ENCODE results near the gene SH3BP4. TPM values are rescaled to one million over a fixed set of nuclear protein-coding genes. Genes with fewer than 3 reads are reported as not detected.
A peak's percentile ranks its signal among the peaks of the same experiment; 100 is the strongest.

The SH3BP4 gene
- total and polyA plus RNA-seq, 2 of the 8 experiments (the other 6 are each of a cell fraction or from before 2014, with no cell fraction given): 28.3 to 35.4 TPM

- Histone ChIP-seq H3K14ac (ENCODE audit: insufficient read length) (no peak overlapping the region), H2BK15ac (ENCODE audit: low read length) (0 out of 2 replicates have a peak overlapping the region, but pooled peaks have one; percentile 46), H3K23me2 (ENCODE audit: low read depth, low read length) (0 out of 2 replicates have a peak, but pooled peaks cover 2% of the 10 kb centered on the region), H3K4ac (replicated peaks; ENCODE audit: insufficient read length, low read depth, low read length) (no peak overlapping the region), H3K4me2 (ENCODE audit: insufficient read depth in 1 of 2, low read depth in 2 of 2, low read length in 2 of 2) (peak overlapping the region in 1 of 2 experiments; percentile 52; a peak in 1 of 4 replicates), H3K36me3 (ENCODE audit: control insufficient read depth in 2 of 4, insufficient read depth in 4 of 4, low read length in 3 of 4) (peaks cover 0 to 13% (median under 1%) of the 10 kb centered on the region in 4 experiments; a peak in 4 of 8 replicates), H4K5ac (ENCODE audit: insufficient read length, low read depth, low read length) (no peak overlapping the region), H2BK5ac (ENCODE audit: low read depth, low read length) (peak overlapping the region; percentile 24; the same call in 1 of the 2 replicates), H3K18ac (ENCODE audit: extremely low read depth, low read length) (peak overlapping the region; percentile 60), H3K27me3 (replicated peaks in 1 of 4; ENCODE audit: control insufficient read depth in 3 of 4, extremely low read depth in 1 of 4, insufficient read depth in 3 of 4, low read length in 3 of 4) (no peaks in the 10 kb centered on the region), H4K91ac (replicated peaks; ENCODE audit: insufficient read length, low read length) (peak overlapping the region; percentile 40), H3K79me2 (ENCODE audit: control insufficient read depth in 1 of 2, insufficient read depth in 2 of 2, low read length in 2 of 2) (peaks cover 22 to 99% of the 10 kb centered on the region in 2 experiments), H2AFZ (ENCODE audit: low read length) (no peak overlapping the region), H4K20me1 (replicated peaks in 1 of 2; ENCODE audit: control insufficient read depth in 1 of 2, insufficient read depth in 2 of 2, low read length in 2 of 2) (peaks cover 13 to 28% of the 10 kb centered on the region in 2 experiments), H3K9ac (replicated peaks in 1 of 4; ENCODE audit: extremely low read depth in 1 of 4, low read depth in 3 of 4, low read length in 3 of 4) (no peak overlapping the region), H3K27ac (ENCODE audit: low read depth, low read length) (no peak overlapping the region), H2BK120ac (replicated peaks; ENCODE audit: low read depth, low read length) (no peak overlapping the region), H3K4me1 (replicated peaks in 1 of 4; ENCODE audit: control insufficient read depth in 3 of 4, insufficient read depth in 4 of 4, low read length in 3 of 4) (peaks cover 10 to 37% (median 25%) of the 10 kb centered on the region in 4 experiments), H2BK12ac (ENCODE audit: low read depth, low read length) (peak overlapping the region; percentile 84), H3K23ac (ENCODE audit: insufficient read length) (no peak overlapping the region), H2AK5ac (ENCODE audit: low read depth, low read length) (peak overlapping the region; percentile 94), H3K56ac (replicated peaks; ENCODE audit: insufficient read length, low read depth, low read length) (no peak overlapping the region), H2BK20ac (ENCODE audit: low read length) (0 out of 2 replicates have a peak overlapping the region, but pooled peaks have one; percentile 48), H4K8ac (ENCODE audit: extremely low read depth, insufficient read depth, low read length) (peak overlapping the region; percentile 4; the same call in 1 of the 2 replicates), H3K4me3 (ENCODE audit: extremely low read depth in 1 of 4, insufficient read depth in 2 of 4, low read depth in 3 of 4, low read length in 4 of 4) (no peak overlapping the region; a peak in 1 of 8 replicates), H3K79me1 (ENCODE audit: low read depth, low read length) (peaks cover 42% of the 10 kb centered on the region), H3K9me3 (ENCODE audit: insufficient read depth in 2 of 2, low read depth in 1 of 2, low read length in 1 of 2) (peaks cover 4% of the 10 kb centered on the region in 2 experiments; a peak in 2 of 4 replicates)
- FAIRE-seq: no peak
- WGBS, 2 experiments (ENCODE audit: extremely low coverage in 1 of 2, insufficient coverage in 1 of 2, insufficient read length in 1 of 2, insufficient replicate concordance in 2 of 2, low coverage in 1 of 2, low lambda C conversion rate in 2 of 2, missing lambda C conversion rate in 1 of 2): 90% methylated on average over 17 of the region's 17 CpGs; no CpG with 5 or more reads in 1 of the 2 experiments
- TF ChIP-seq BRCA1 (IDR thresholded peaks at IDR 0.05; ENCODE audit: low read depth, low read length) (no peak), POU5F1 (IDR thresholded peaks at IDR 0.05; ENCODE audit: low read depth, low read length) (no peak), KDM5A (IDR thresholded peaks at IDR 0.05; ENCODE audit: low read length) (no peak), ZNF274 (IDR thresholded peaks at IDR 0.05; ENCODE audit: borderline replicate concordance, extremely low read depth, low read length) (no peak), NRF1 (IDR thresholded peaks at IDR 0.05; ENCODE audit: low read depth, low read length) (no peak), GTF2F1 (IDR thresholded peaks at IDR 0.05; ENCODE audit: borderline replicate concordance, low read depth, low read length) (no peak), HDAC6 (IDR thresholded peaks at IDR 0.05; ENCODE audit: low read depth, low read length) (no peak), RBBP5 (IDR thresholded peaks at IDR 0.05; ENCODE audit: borderline replicate concordance, low read depth, low read length) (no peak), TAF1 (IDR thresholded peaks at IDR 0.05; ENCODE audit: low read depth, low read length) (no peak)
- DNase-seq (ENCODE audit: low read depth in 1 of 2, low spot score in 2 of 2): no peak
- CTCF ChIA-PET (ENCODE audit: partially characterized antibody): interaction anchor here (0.7 to 3.0 kb wide), 6 partner anchors 9 to 441 kb away, joined by 3 to 10 read pairs (median 6); no protein-coding TSS in a partner anchor
- POLR2A ChIA-PET (ENCODE audit: partially characterized antibody): interaction anchor here (1.1 to 1.5 kb wide), 2 partner anchors 10 to 14 kb away, joined by 4 to 5 read pairs; no protein-coding TSS in a partner anchor
Observed at GRCh38 chr2:234982096-234982834, 30.4 kb downstream of the SH3BP4 start.
